ACC112 (cell line): ENCODE data around the gene MSI2.
"Not testable (repeated sequence)": the region's sequence is repeated elsewhere in the genome, so short reads cannot be mapped to it uniquely, and the experiment has no call there.

Experiments used
- H2AFZ ChIP-seq: fragments of 200-600 bp; sonication (generic); one replicate; pipeline ENCODE4 v1.6.0; 2017; ENCODE audit warnings: antibody characterized with exemption, low read length; ENCODE audit not compliant: unreplicated experiment
- H3K27ac ChIP-seq: fragments of 200-600 bp; sonication (generic); 2 replicates; pipeline ENCODE4 v1.5.1; 2014; ENCODE audit warnings: low read depth, mild to moderate bottlenecking, antibody characterized with exemption, low read length, moderate library complexity
- H3K27me3 ChIP-seq: fragments of 200-600 bp; sonication (generic); 2 replicates; pipeline ENCODE4 v1.6.1; 2014; ENCODE audit warnings: mild to moderate bottlenecking, antibody characterized with exemption, low read length, moderate library complexity, mixed read lengths; ENCODE audit not compliant: insufficient read depth
- H3K36me3 ChIP-seq: fragments of 200-600 bp; sonication (generic); 2 replicates; pipeline ENCODE4 v1.6.1; 2016; ENCODE audit warnings: mild to moderate bottlenecking, antibody characterized with exemption, low read length, moderate library complexity, mixed read lengths; ENCODE audit not compliant: insufficient read depth
- H3K4me1 ChIP-seq: fragments of 200-600 bp; sonication (generic); one replicate; pipeline ENCODE4 v1.6.1; 2016; ENCODE audit warnings: low read length, mixed read lengths; ENCODE audit not compliant: insufficient read depth, unreplicated experiment, control insufficient read depth
- H3K4me3 ChIP-seq: fragments of 200-600 bp; sonication (generic); 2 replicates; pipeline ENCODE4 v1.5.1; 2014; ENCODE audit warnings: mild to moderate bottlenecking, low read depth, low read length
- H3K79me2 ChIP-seq: fragments of 200-600 bp; sonication (generic); one replicate; pipeline ENCODE4 v1.6.0; 2016; ENCODE audit warnings: low read length; ENCODE audit not compliant: control insufficient read depth, unreplicated experiment, insufficient read depth

The MSI2 gene

GRCh38 chr17:57255776-57256681 lies at the start of gene MSI2:
TSS of gene MSI2 (plus strand) at chr17:57256523. CDS start at chr17:57256743, 220 bp downstream.
- H3K79me2 ChIP-seq: no peaks in the 10 kb centered on the region

GRCh38 chr17:57206928-57207327 lies 49.4 kb upstream of the MSI2 start:
- Histone ChIP-seq H3K79me2 (no peaks in the 10 kb centered on the region), H3K27me3 (no peaks in the 10 kb centered on the region), H3K4me3 (no peak overlapping the region)

More at GRCh38 chr17:57255776-57256681, at the start of gene MSI2:
- Histone ChIP-seq H2AFZ (peak within 1 kb of the TSS; percentile 99), H3K27ac (peak within 1 kb of the TSS; percentile 33; the same call in 1 of the 2 replicates), H3K27me3 (no peaks in the 10 kb centered on the region), H3K4me3 (peak within 1 kb of the TSS; percentile 89), H3K4me1 (peaks cover 5% of the 10 kb centered on the region), H3K36me3 (no peaks in the 10 kb centered on the region)

DNA sequence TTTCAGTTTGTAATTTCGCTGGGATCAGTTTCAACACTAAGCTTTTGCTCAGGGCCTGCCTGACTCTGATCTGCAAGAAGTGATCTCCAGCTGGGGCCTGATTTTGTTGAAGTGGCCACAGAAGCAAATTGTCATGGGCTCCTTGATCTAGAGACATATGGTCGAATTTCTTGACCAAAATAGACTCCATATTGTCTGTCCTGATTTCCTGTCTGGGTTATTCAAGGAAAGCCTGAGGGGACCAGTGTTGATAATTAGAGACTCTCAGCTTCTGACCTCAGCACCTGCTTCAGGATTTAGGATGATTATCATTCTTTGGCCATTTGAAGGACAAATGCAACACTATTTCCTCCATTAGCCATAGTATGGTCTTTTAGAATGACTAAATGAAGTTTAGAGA lies 48.9 kb upstream of the MSI2 start:
- Histone ChIP-seq H3K4me3 (no peak overlapping the region), H3K4me1 (peaks cover 22% of the 10 kb centered on the region), H3K27me3 (no peaks in the 10 kb centered on the region), H2AFZ (no peak overlapping the region), H3K36me3 (no peaks in the 10 kb centered on the region), H3K79me2 (no peaks in the 10 kb centered on the region), H3K27ac (no peak overlapping the region)

More at GRCh38 chr17:57206928-57207327, 49.4 kb upstream of the MSI2 start:
- Histone ChIP-seq H3K4me1 (peaks cover 18% of the 10 kb centered on the region), H2AFZ (no peak overlapping the region), H3K36me3 (no peaks in the 10 kb centered on the region), H3K27ac (no peak overlapping the region)

GRCh38 chr17:57210224-57210553 lies 46.1 kb upstream of the MSI2 start:
- no peak overlapping the region for H2AFZ ChIP-seq
- H3K36me3 ChIP-seq: no peaks in the 10 kb centered on the region
- peak overlapping the region; percentile 37; the same call in 1 of the 2 replicates for H3K4me3 ChIP-seq
- H3K27me3 ChIP-seq: no peaks in the 10 kb centered on the region
- H3K27ac ChIP-seq: peak overlapping the region; percentile 92
- peaks cover 32% of the 10 kb centered on the region for H3K4me1 ChIP-seq
- H3K79me2 ChIP-seq: no peaks in the 10 kb centered on the region

- H3K27ac ChIP-seq: peak overlapping the region; percentile 92
- H2AFZ ChIP-seq: peak overlapping the region; percentile 59
- H3K79me2 ChIP-seq: no peaks in the 10 kb centered on the region
- peak overlapping the region; percentile 37; the same call in 1 of the 2 replicates for H3K4me3 ChIP-seq
- H3K27me3 ChIP-seq: no peaks in the 10 kb centered on the region
- peaks cover 40% of the 10 kb centered on the region for H3K4me1 ChIP-seq
- H3K36me3 ChIP-seq: no peaks in the 10 kb centered on the region
Observed at GRCh38 chr17:57210972-57211411, 45.3 kb upstream of the MSI2 start.

DNA sequence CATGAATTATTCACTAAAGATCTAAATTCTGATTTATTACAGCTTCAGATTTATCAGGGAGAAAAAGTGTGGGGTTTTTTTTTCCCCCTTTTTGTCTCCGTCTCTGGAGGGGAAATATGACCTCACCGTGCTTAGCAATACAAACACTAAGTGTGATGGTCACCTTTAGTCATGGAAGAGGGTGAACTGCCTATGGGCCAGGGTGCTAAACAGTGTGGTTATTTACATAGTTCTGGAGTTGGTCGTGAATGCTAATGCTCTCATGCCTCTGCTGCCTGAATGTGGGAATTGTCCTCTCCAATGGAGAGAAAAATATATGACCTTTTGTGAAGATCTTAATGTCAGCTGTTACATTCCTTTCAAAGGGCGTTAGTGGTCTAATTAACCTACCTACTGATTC lies 44.8 kb upstream of the MSI2 start:
- peaks cover 44% of the 10 kb centered on the region for H3K4me1 ChIP-seq
- peak overlapping the region; percentile 37; the same call in 1 of the 2 replicates for H3K4me3 ChIP-seq
- peak overlapping the region; percentile 92 for H3K27ac ChIP-seq
- H3K27me3 ChIP-seq: no peaks in the 10 kb centered on the region
- no peaks in the 10 kb centered on the region for H3K36me3 ChIP-seq
- H2AFZ ChIP-seq: peak overlapping the region; percentile 59
- H3K79me2 ChIP-seq: no peaks in the 10 kb centered on the region

DNA sequence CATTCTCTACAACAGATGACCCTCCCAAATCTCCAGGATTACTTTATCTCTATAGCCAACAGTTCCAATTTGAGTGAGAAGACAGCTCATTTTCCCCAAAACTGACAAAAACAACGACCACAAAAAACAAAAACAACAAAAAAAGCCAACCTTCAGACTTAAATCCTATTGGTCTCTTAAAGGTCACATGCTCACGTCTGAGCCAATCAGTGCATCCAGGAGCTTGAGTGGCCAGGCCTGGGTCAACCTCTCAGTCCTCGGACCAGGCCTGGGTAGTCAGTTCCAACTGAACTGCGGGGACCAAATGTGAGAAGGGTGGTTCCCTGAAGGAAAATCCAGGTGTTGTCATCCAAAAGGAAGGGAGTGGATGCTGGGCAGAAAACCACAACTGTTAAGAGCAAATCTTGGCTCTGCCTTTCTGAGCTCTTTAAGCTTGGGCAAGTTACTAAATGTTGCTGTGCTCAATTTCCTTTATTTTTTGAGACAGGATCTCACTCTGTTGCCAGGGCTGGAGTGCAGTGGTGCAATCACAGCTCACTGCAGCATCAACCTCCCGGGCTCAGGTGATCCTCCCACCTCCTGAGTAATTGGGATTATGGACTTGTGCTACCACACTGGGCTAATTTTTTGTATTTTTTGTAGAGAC lies 43.0 kb upstream of the MSI2 start:
- H2AFZ ChIP-seq: no peak overlapping the region
- H3K4me3 ChIP-seq: no peak overlapping the region
- peaks cover 44% of the 10 kb centered on the region for H3K4me1 ChIP-seq
- H3K27me3 ChIP-seq: no peaks in the 10 kb centered on the region
- no peaks in the 10 kb centered on the region for H3K36me3 ChIP-seq
- no peaks in the 10 kb centered on the region for H3K79me2 ChIP-seq
- H3K27ac ChIP-seq: no peak overlapping the region

DNA sequence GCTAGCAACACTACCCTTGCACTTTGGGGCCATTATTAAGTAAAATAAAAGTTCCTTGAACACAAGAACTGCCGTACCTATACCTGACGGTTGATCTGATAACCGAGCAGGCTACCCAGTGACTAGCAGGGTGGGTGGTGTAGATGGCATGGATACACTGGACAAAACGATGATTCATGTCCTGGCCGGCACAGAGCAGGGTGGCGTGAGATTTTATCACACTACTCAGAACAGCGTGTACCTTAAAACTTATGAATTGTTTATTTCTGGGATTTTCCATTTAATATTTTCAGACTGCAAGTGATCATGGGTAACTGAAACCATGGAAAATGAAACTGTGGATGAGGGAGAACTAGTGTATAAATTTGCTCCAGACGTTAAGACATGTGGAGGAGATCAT lies 41.0 kb upstream of the MSI2 start:
- H3K27ac ChIP-seq: peak overlapping the region; percentile 92

GRCh38 chr17:57221366-57222350 lies 34.7 kb upstream of the MSI2 start:
- Histone ChIP-seq H3K27me3 (no peaks in the 10 kb centered on the region), H2AFZ (no peak overlapping the region), H3K4me1 (no peaks in the 10 kb centered on the region), H3K4me3 (no peak overlapping the region), H3K27ac (no peak overlapping the region), H3K79me2 (no peaks in the 10 kb centered on the region), H3K36me3 (no peaks in the 10 kb centered on the region)

More for the DNA sequence above, 41.0 kb upstream of the MSI2 start:
- Histone ChIP-seq H2AFZ (peak overlapping the region; percentile 88), H3K4me1 (peaks cover 42% of the 10 kb centered on the region), H3K79me2 (no peaks in the 10 kb centered on the region), H3K27me3 (no peaks in the 10 kb centered on the region), H3K4me3 (peak overlapping the region; percentile 48), H3K36me3 (no peaks in the 10 kb centered on the region)

DNA sequence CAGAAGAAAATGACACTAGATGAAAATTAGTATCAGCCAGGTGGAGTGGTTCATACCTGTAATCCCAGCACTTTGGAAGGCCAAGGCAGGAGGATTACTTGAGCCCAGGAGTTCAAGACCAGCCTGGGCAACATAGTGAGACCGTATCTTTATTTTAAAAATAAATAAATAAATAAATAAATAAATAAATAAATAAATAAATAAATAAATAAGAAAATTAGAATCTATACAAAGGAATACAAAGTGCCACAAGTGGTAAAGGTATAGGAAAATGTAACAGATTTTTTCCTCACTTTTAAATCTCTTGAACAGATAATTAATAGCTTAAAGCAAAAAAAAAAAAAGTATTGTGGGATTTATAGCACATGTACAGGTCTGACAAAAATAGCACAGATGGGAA lies 33.9 kb upstream of the MSI2 start:
- H3K4me1 ChIP-seq, H3K36me3 ChIP-seq, H3K27me3 ChIP-seq, H3K4me3 ChIP-seq, H2AFZ ChIP-seq, H3K79me2 ChIP-seq, H3K27ac ChIP-seq: not testable (repeated sequence)
